ENCODE measurements around the gene LPCAT1. TPM values are rescaled to one million over a fixed set of nuclear protein-coding genes. Genes with fewer than 3 reads are reported as not detected.

Gene LPCAT1
- total RNA-seq, 3 donors from 2014 or later, result 19.4 to 39.3 (median 21.4) TPM

DNA sequence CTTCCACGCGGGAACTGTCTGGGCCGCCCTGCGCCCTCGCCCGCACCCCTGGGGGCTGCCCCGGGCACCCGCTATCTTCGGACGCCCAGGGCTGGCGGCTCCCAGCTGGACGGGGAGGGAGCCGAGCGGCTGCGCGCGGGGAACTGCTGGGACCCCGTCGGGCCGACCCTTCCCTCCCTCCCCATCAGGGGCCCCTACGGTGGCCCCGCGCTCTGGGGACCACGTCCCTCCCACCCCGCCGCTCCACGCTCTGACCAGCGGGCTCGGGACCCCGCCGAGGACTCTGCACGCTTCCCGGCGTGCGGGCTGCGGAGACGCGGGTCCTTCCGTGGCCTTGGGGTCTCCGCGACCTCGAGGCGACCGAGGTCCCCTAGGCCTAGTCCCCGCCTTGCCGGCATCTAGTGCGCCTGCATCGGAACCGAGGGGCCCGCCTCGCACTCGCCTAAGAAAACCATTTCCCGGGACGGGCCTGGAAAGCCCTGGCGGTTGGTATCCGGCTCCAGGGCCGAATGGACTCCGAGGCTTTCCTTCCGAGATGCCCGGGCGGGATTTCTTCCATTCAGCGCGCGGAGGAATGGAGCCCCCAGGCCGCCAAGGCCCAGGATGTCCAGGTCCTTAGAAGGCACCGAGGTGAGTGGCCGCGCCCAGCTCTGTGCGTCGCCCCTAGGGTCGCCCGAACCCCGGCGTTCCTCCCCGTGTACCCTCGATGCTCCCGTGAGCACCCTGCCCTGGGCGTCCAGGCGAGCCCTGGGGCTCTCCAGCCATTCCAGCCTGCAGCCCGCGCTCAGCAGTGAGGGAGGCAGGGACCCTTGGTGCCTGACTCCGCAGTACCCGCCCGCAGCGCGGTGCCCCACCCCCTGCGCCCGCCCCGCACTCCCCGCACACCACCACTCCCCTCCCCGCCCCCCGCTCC, 77.8 kb downstream of the LPCAT1 start:
- DNase-seq (ENCODE audit: low spot score in 2 of 2), result no peak
- TF ChIP-seq POLR2AphosphoS5 (IDR thresholded peaks at IDR 0.05) (no peak), POLR2A (IDR thresholded peaks at IDR 0.05) (no peak)
- TF ChIP-seq, protein P1, sequence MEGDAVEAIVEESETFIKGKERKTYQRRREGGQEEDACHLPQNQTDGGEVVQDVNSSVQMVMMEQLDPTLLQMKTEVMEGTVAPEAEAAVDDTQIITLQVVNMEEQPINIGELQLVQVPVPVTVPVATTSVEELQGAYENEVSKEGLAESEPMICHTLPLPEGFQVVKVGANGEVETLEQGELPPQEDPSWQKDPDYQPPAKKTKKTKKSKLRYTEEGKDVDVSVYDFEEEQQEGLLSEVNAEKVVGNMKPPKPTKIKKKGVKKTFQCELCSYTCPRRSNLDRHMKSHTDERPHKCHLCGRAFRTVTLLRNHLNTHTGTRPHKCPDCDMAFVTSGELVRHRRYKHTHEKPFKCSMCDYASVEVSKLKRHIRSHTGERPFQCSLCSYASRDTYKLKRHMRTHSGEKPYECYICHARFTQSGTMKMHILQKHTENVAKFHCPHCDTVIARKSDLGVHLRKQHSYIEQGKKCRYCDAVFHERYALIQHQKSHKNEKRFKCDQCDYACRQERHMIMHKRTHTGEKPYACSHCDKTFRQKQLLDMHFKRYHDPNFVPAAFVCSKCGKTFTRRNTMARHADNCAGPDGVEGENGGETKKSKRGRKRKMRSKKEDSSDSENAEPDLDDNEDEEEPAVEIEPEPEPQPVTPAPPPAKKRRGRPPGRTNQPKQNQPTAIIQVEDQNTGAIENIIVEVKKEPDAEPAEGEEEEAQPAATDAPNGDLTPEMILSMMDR (IDR thresholded peaks at IDR 0.05), result no peak
- H3K36me3 ChIP-seq, result no peaks in the 10 kb centered on the region
- peaks cover 0 to 70% of the 10 kb centered on the region in 2 donors for H3K27me3 ChIP-seq
- H3K4me3 ChIP-seq, result peak overlapping the region in 2 of 3 donors; percentile 31 to 51
- intact Hi-C loops (cut with DNase I; ENCODE audit: low total_unique reads), result no loop called here
- no peak overlapping the region for H3K27ac ChIP-seq
- H3K4me1 ChIP-seq, result peaks cover 0 to 10% of the 10 kb centered on the region in 2 donors
- H3K9me3 ChIP-seq, result peaks cover 0 to 2% of the 10 kb centered on the region in 2 donors

DNA sequence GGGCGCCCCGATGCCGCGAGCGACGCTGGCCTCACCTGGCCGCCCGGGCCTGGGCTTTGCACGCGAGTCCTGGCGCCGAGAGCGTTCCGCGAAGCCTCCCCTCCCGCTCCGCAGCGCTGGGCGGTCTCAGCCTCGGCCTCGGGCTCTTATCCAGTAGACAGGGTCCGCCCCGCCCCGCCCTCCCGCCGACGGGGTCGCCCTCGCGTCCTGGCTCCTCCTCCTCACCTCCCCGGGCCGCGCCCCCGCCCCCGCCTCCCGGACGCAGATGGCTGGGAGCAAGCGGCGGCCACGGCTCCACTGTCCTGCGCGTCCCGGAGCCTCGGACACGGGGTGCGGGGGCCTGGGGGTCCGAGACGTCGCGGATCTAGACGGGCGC, 78.5 kb downstream of the LPCAT1 start, which contains the start of gene SLC6A3:
Gene SLC6A3, minus strand, starts transcription at position 128 of the 376 bp plus-strand sequence. CDS start 2,243 bp downstream, outside the sequence.
- Histone ChIP-seq H3K36me3 (no peaks in the 10 kb centered on the region), H3K9me3 (peaks cover 0 to 2% of the 10 kb centered on the region in 2 donors), H3K4me3 (peak within 1 kb of the TSS in 2 of 3 donors; percentile 31 to 51), H3K4me1 (peaks cover 0 to 10% of the 10 kb centered on the region in 2 donors), H3K27ac (no peak within 1 kb of the TSS), H3K27me3 (peaks cover 0 to 76% of the 10 kb centered on the region in 2 donors)
- intact Hi-C loops (cut with DNase I; ENCODE audit: low total_unique reads), result no loop called here
- DNase-seq (ENCODE audit: low spot score in 2 of 2), result no peak
- TF ChIP-seq, protein P1 (IDR thresholded peaks at IDR 0.05), result no peak
- no peak for TF ChIP-seq POLR2AphosphoS5 (IDR thresholded peaks at IDR 0.05)
- TF ChIP-seq POLR2A (IDR thresholded peaks at IDR 0.05), result no peak

DNA sequence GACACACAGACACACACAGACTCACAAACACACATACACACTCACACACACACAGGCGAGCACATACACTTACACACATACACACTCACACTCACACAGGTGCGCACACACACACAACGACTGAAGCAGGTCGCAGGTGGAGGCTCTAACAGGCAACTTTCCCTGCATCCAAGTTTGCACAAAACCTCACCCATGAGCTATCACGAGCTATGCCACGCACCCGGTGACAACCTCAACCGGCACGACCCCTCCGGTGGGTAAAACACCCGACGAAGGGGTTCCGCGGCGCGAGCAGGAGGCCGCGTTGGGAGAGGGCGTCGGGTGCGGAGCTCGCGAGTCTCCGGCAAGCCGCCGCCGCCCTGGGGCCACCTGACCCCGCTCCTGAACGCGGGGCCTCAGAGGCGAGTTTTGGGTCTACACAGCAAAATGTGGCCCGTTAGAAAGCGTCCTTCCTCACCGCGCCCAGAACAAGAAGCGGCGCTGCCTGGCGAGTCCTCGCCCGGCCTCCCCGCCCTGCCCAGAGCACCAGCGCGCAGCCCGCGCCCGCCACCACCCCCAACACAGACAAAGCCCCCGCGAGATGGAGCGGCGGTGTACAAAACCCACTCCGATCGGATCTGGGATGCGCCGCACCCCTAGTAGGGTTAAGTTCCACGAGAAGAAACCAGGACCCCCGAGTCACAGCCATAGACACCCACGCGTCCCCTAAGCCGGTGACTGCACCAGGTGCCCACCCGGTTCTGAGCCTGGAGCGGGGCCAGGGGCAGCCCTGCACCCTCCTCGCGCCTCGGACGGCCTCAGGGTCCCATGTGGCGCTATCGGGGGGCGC, 79.2 kb downstream of the LPCAT1 start:
- intact Hi-C loops (cut with DNase I; ENCODE audit: low total_unique reads), result no loop called here
- TF ChIP-seq POLR2A (IDR thresholded peaks at IDR 0.05) (no peak), POLR2AphosphoS5 (IDR thresholded peaks at IDR 0.05) (no peak)
- TF ChIP-seq, protein P1 (IDR thresholded peaks at IDR 0.05), result no peak
- peaks cover 0 to 82% of the 10 kb centered on the region in 2 donors for H3K27me3 ChIP-seq
- peak overlapping the region in 2 of 3 donors; percentile 31 to 51 for H3K4me3 ChIP-seq
- DNase-seq (ENCODE audit: low spot score in 2 of 2), result no peak
- peaks cover 0 to 10% of the 10 kb centered on the region in 2 donors for H3K4me1 ChIP-seq
- no peaks in the 10 kb centered on the region for H3K36me3 ChIP-seq
- H3K27ac ChIP-seq, result no peak overlapping the region
- peaks cover 0 to 2% of the 10 kb centered on the region in 2 donors for H3K9me3 ChIP-seq

DNA sequence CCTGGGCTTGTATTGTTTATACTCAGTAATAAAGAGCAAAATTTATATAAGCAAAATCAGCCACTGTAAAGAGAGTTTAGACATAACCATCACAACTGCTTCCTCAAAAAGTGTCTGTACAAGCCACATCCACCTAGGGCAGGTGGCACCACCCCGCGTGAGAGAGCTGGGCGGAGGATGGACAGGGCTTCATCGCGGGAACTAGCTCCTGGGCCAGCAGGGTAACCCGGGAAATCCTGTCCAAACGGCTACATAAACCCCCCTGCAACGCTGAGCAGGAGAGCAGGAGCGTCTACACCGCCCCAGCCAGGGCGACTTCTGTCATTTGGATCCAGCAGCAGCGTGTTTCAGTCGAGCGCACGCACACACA, 79.8 kb downstream of the LPCAT1 start:
- intact Hi-C loops (cut with DNase I; ENCODE audit: low total_unique reads), result no loop called here
- Histone ChIP-seq H3K9me3 (peaks cover 0 to 2% of the 10 kb centered on the region in 2 donors), H3K4me1 (peaks cover 0 to 10% of the 10 kb centered on the region in 2 donors), H3K27ac (no peak overlapping the region), H3K36me3 (no peaks in the 10 kb centered on the region), H3K4me3 (no peak overlapping the region), H3K27me3 (peaks cover 0 to 88% of the 10 kb centered on the region in 2 donors)
- TF ChIP-seq, protein P1 (IDR thresholded peaks at IDR 0.05), result no peak
- DNase-seq (ENCODE audit: low spot score in 2 of 2), result no peak

Data from breast epithelium (tissue), 4 donors.